ENCODE measurements around the gene SCAF8. TPM values are rescaled to one million over a fixed set of nuclear protein-coding genes. Genes with fewer than 3 reads are reported as not detected.

Gene SCAF8
- total and polyA plus RNA-seq, 9 donors, result 21.9 to 66.1 (median 54.3) TPM

GRCh38 chr6:154792761-154793160, 59.5 kb downstream of the SCAF8 start:
- H3K27ac ChIP-seq, result no peak overlapping the region
- intact Hi-C loops (cut with DNase I), result loop anchor here in 1 of 4 donors (10.0 kb wide), 1 partner anchor 58 kb away; the partner anchor contains the start of gene SCAF8
- no peak overlapping the region for H3K4me3 ChIP-seq
- H3K36me3 ChIP-seq, result no peaks in the 10 kb centered on the region
- 85 to 90% (median 86%) methylated on average over 3 of the region's 3 CpGs for WGBS, 3 donors
- DNase-seq, result no peak
- no peaks in the 10 kb centered on the region for H3K4me1 ChIP-seq (ENCODE audit: insufficient read depth)
- TF ChIP-seq POLR2A (IDR thresholded peaks at IDR 0.05) (no peak), EP300 (IDR thresholded peaks at IDR 0.05) (no peak)
- TF ChIP-seq, protein P1, sequence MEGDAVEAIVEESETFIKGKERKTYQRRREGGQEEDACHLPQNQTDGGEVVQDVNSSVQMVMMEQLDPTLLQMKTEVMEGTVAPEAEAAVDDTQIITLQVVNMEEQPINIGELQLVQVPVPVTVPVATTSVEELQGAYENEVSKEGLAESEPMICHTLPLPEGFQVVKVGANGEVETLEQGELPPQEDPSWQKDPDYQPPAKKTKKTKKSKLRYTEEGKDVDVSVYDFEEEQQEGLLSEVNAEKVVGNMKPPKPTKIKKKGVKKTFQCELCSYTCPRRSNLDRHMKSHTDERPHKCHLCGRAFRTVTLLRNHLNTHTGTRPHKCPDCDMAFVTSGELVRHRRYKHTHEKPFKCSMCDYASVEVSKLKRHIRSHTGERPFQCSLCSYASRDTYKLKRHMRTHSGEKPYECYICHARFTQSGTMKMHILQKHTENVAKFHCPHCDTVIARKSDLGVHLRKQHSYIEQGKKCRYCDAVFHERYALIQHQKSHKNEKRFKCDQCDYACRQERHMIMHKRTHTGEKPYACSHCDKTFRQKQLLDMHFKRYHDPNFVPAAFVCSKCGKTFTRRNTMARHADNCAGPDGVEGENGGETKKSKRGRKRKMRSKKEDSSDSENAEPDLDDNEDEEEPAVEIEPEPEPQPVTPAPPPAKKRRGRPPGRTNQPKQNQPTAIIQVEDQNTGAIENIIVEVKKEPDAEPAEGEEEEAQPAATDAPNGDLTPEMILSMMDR (IDR thresholded peaks at IDR 0.05), result no peak
- no peaks in the 10 kb centered on the region for H3K27me3 ChIP-seq
- no peaks in the 10 kb centered on the region for H3K9me3 ChIP-seq

DNA sequence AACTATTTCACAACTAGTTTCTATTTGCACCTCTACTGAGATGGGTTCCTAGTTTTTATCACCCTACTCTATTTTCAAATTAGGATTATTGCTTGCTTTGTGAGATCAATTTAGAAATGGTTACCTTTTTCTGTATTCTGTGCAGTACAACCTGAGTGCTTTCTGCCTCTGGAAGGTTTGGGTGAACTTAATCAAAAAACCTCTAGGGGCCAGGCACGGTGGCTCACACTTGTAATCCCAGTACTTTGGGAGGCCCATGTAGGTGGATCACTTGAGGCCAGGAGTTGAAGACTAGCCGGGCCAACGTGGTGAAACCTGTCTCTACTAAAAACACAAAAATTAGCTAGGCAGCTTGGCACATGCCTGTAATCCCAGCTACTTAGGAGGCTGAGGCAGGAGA, 63.3 kb downstream of the SCAF8 start:
- intact Hi-C loops (cut with DNase I), result loop anchor here in 1 of 4 donors (10.0 kb wide), 1 partner anchor 62 kb away; the partner anchor contains the start of gene SCAF8
- DNase-seq, result no peak
- Histone ChIP-seq H3K4me3 (no peak overlapping the region), H3K27ac (no peak overlapping the region), H3K36me3 (no peaks in the 10 kb centered on the region), H3K4me1 (ENCODE audit: insufficient read depth) (no peaks in the 10 kb centered on the region), H3K9me3 (no peaks in the 10 kb centered on the region), H3K27me3 (no peaks in the 10 kb centered on the region)
- TF ChIP-seq POLR2A (IDR thresholded peaks at IDR 0.05), result no peak
- no peak for TF ChIP-seq EP300 (IDR thresholded peaks at IDR 0.05)
- TF ChIP-seq, protein P1 (IDR thresholded peaks at IDR 0.05), result no peak
- WGBS, 3 donors, result 90 to 94% (median 91%) methylated on average over 3 of the region's 3 CpGs

DNA sequence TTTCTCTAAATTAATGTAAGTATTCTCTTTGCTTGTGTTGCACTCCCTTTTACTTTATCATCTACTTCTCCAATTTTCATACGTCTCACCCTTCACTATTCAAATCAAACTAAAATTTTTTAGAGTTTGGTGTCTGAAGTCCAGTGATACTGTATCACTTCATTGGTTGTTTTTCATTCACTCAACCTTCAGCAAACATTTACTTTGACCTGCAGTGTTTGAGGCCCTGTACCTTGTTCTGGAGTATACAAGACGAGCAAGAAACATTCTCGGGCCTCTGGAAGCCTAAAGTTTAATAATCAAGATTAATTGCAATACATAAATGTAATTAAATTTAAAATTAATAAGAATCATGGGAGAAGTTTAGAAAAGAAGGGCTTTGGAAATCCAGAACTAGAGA, 64.6 kb downstream of the SCAF8 start:
- TF ChIP-seq, protein P1 (IDR thresholded peaks at IDR 0.05), result no peak
- TF ChIP-seq POLR2A (IDR thresholded peaks at IDR 0.05) (no peak), EP300 (IDR thresholded peaks at IDR 0.05) (no peak)
- Histone ChIP-seq H3K27ac (no peak overlapping the region), H3K36me3 (no peaks in the 10 kb centered on the region), H3K27me3 (no peaks in the 10 kb centered on the region), H3K9me3 (no peaks in the 10 kb centered on the region), H3K4me1 (ENCODE audit: insufficient read depth) (no peaks in the 10 kb centered on the region), H3K4me3 (no peak overlapping the region)
- intact Hi-C loops (cut with DNase I), result loop anchor here in 1 of 4 donors (10.0 kb wide), 1 partner anchor 63 kb away; the partner anchor contains the start of gene SCAF8
- WGBS, 3 donors, result 93 to 99% (median 95%) methylated on average over 3 of the region's 3 CpGs
- DNase-seq, result no peak

GRCh38 chr6:154800338-154800737, 67.1 kb downstream of the SCAF8 start:
- Histone ChIP-seq H3K36me3 (no peaks in the 10 kb centered on the region), H3K4me3 (no peak overlapping the region), H3K9me3 (no peaks in the 10 kb centered on the region), H3K27me3 (no peaks in the 10 kb centered on the region), H3K4me1 (ENCODE audit: insufficient read depth) (no peaks in the 10 kb centered on the region), H3K27ac (no peak overlapping the region)
- intact Hi-C loops (cut with DNase I), result loop anchor here (10.0 kb wide), 2 partner anchors 66 to 126 kb away; partner anchors contain the start of gene SCAF8 (in 2 of the 4)
- no peak for DNase-seq
- no peak for TF ChIP-seq EP300 (IDR thresholded peaks at IDR 0.05)
- TF ChIP-seq, protein P1 (IDR thresholded peaks at IDR 0.05), result no peak
- no peak for TF ChIP-seq POLR2A (IDR thresholded peaks at IDR 0.05)

Data from ovary (tissue), 9 donors.